BLaER1 (cell line): ENCODE measurements around the gene ZNF398.

Experiments
- H3K27ac ChIP-seq: shearing (Covaris generic); formaldehyde crosslinking; 2 replicates; pipeline ENCODE4 v1.8.1; 2022
- H3K27me3 ChIP-seq: shearing (Covaris generic); formaldehyde crosslinking; 2 replicates; pipeline ENCODE4 v1.8.1; 2022
- H3K36me3 ChIP-seq: shearing (Covaris generic); formaldehyde crosslinking; 2 replicates; pipeline ENCODE4 v1.8.1; 2022
- H3K4me1 ChIP-seq: shearing (Covaris generic); formaldehyde crosslinking; 2 replicates; pipeline ENCODE4 v1.8.1; 2022
- H3K4me2 ChIP-seq: shearing (Covaris generic); formaldehyde crosslinking; 2 replicates; pipeline ENCODE4 v1.8.1; 2022
- H3K4me3 ChIP-seq: shearing (Covaris generic); formaldehyde crosslinking; 2 replicates; pipeline ENCODE4 v1.8.1; 2022
- H3K9ac ChIP-seq: shearing (Covaris generic); formaldehyde crosslinking; 2 replicates; pipeline ENCODE4 v1.8.1; 2022
- H3K9me3 ChIP-seq: shearing (Covaris generic); formaldehyde crosslinking; 2 replicates; pipeline ENCODE4 v1.8.1; 2022
- H4K20me1 ChIP-seq: shearing (Covaris generic); formaldehyde crosslinking; 2 replicates; pipeline ENCODE4 v1.8.1; 2022
- Cebpa-rat ChIP-seq: shearing (Covaris generic); IDR thresholded peaks from 2 replicates; pipeline ENCODE4 v1.8.1; 2022

ZNF398 gene, protein sequence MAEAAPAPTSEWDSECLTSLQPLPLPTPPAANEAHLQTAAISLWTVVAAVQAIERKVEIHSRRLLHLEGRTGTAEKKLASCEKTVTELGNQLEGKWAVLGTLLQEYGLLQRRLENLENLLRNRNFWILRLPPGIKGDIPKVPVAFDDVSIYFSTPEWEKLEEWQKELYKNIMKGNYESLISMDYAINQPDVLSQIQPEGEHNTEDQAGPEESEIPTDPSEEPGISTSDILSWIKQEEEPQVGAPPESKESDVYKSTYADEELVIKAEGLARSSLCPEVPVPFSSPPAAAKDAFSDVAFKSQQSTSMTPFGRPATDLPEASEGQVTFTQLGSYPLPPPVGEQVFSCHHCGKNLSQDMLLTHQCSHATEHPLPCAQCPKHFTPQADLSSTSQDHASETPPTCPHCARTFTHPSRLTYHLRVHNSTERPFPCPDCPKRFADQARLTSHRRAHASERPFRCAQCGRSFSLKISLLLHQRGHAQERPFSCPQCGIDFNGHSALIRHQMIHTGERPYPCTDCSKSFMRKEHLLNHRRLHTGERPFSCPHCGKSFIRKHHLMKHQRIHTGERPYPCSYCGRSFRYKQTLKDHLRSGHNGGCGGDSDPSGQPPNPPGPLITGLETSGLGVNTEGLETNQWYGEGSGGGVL

DNA sequence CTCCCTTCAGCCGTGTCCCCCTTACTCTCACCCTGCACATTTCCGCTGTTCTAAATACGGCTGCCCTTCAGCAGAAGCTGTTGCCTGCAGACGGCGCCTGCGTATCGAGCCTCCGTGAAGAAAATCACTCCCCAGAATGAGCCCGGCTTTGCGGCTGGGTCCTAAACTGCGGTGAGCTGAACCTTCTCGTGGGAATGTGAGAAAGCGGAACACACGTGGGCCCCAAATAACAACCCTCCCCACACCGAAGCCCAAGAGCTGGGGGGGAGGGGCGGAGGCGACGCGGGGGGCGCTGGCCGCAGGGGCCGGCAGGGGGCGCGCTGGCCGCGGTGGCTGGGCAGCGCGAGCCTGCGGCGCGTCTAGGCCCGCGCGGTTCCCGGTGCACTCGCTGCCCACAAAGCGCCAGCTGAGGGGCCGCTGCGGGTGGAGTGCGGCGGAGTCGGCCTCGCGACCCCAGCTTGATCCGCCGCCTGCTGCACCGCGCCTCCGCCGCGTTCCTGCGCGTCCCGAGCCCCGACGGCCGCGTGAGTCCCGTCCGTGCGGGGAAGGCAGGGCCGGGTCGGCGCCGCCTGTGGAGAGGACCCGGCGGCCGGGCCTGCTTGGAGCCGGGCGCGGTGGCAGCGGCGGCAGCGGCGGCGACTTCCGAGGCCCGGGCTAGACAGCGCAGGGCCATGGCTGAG lies at the start of gene ZNF398:
Gene ZNF398 (plus strand): TSS at position 382 of the 680 bp plus-strand sequence. CDS start 290 bp downstream, at position 672.
- H3K9ac ChIP-seq = peak within 1 kb of the TSS; percentile 95
- H3K4me3 ChIP-seq = peak within 1 kb of the TSS; percentile 87
- peaks cover 48% of the 10 kb centered on the region for H4K20me1 ChIP-seq
- H3K4me2 ChIP-seq = peak within 1 kb of the TSS; percentile 94
- peak within 1 kb of the TSS; percentile 94 for H3K27ac ChIP-seq
- TF ChIP-seq Cebpa-rat = no peak
- 0 out of 2 replicates have a peak, but pooled peaks cover 19% of the 10 kb centered on the region for H3K36me3 ChIP-seq
- peaks cover 37% of the 10 kb centered on the region for H3K4me1 ChIP-seq
- H3K27me3 ChIP-seq = no peaks in the 10 kb centered on the region
- no peaks in the 10 kb centered on the region for H3K9me3 ChIP-seq

DNA sequence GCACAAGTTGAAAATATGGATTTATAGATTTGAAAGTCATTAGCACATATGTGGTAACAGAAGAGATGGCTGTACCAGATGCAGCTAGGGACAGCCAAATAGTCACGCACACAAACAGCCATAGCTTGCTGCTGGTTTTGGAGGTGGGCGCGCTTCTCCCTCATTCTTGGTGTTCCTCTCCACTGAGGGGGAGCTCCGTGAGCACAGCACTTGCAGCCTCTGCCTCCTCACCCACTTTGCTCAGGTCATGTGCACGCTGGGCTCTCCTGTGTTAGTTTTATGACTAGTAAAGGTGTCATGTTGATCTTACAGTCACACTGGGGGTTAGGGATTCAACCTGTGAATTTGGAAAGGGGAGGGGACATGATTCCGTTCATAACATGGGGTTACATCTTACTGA lies 48.2 kb upstream of the ZNF398 start:
- Histone ChIP-seq H3K4me3 (no peak overlapping the region), H3K36me3 (no peaks in the 10 kb centered on the region), H4K20me1 (no peaks in the 10 kb centered on the region), H3K27ac (no peak overlapping the region), H3K9me3 (no peaks in the 10 kb centered on the region), H3K4me2 (no peak overlapping the region), H3K4me1 (peaks cover 19% of the 10 kb centered on the region), H3K27me3 (no peaks in the 10 kb centered on the region), H3K9ac (no peak overlapping the region)
- TF ChIP-seq Cebpa-rat = no peak

DNA sequence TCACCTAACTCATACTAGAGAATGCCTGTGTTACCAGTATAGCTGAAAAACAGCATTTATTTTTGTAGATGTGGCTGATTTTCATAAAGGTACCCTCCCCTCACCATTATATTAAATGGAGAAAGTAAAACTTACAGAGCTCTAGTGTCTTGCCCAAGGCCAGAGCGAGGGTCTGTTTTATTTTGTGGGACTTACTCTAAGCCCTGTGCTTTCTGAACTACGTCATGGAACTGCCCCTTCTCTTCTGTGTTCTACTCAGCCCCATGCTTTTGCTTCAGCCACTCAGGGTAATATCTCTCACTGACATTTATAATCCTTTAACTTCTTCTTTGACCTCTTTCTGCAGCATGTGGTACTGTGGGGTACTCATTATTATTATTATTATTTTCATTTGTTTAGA lies 46.4 kb upstream of the ZNF398 start:
- H3K4me2 ChIP-seq = no peak overlapping the region
- H3K9me3 ChIP-seq = no peaks in the 10 kb centered on the region
- TF ChIP-seq Cebpa-rat = no peak
- no peak overlapping the region for H3K4me3 ChIP-seq
- H4K20me1 ChIP-seq = no peaks in the 10 kb centered on the region
- H3K9ac ChIP-seq = no peak overlapping the region
- H3K4me1 ChIP-seq = peaks cover 37% of the 10 kb centered on the region
- H3K27me3 ChIP-seq = no peaks in the 10 kb centered on the region
- no peaks in the 10 kb centered on the region for H3K36me3 ChIP-seq
- H3K27ac ChIP-seq = no peak overlapping the region

DNA sequence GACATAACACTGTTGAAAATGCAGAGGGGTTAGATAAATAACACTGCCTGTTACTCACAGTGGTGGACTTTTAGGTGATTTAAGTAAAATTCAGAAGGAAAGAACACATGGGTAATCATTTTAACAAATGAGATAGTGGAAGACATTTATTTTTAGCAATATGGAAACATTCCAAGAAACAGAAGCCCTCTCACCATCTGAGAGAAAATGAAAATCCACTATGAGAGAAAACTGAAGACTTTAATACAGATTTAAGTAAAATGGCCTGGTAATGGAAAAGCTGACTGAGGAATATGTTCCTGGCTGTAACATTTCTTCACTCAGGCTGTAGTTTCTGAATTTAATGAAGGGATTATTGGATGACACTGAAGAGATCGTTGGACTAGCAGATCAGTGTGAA lies 44.6 kb upstream of the ZNF398 start:
- Histone ChIP-seq H4K20me1 (no peaks in the 10 kb centered on the region), H3K4me1 (peaks cover 50% of the 10 kb centered on the region), H3K4me2 (peak overlapping the region; percentile 94), H3K9me3 (no peaks in the 10 kb centered on the region), H3K4me3 (no peak overlapping the region), H3K36me3 (no peaks in the 10 kb centered on the region), H3K27me3 (no peaks in the 10 kb centered on the region), H3K9ac (no peak overlapping the region), H3K27ac (no peak overlapping the region)
- no peak for TF ChIP-seq Cebpa-rat

DNA sequence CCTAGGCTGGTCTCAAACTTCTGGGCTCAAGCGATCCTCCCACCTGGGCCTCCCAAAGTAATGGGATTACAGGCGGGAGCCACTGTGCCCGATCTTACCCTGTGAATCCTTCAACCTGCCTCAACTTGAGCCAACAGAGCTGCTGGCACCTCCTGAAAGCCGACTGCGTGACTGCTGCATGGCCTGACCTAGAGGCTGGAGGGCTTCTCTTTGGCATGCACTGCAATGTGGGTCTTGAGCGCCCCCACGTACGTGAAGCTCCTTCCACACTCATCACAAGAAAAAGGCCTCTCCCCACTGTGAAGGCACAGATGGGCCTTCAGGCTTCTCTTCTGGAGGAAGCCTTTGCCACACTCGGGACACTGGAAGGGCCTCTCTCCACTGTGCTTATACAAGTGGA lies 43.8 kb upstream of the ZNF398 start:
- peak overlapping the region; percentile 69 for H3K4me3 ChIP-seq
- H3K9ac ChIP-seq = peak overlapping the region; percentile 84; the same call in 1 of the 2 replicates
- H3K27ac ChIP-seq = peak overlapping the region; percentile 92
- no peaks in the 10 kb centered on the region for H4K20me1 ChIP-seq
- H3K9me3 ChIP-seq = no peaks in the 10 kb centered on the region
- no peaks in the 10 kb centered on the region for H3K36me3 ChIP-seq
- peaks cover 58% of the 10 kb centered on the region for H3K4me1 ChIP-seq
- peak overlapping the region; percentile 94 for H3K4me2 ChIP-seq
- H3K27me3 ChIP-seq = no peaks in the 10 kb centered on the region
- TF ChIP-seq Cebpa-rat = no peak

DNA sequence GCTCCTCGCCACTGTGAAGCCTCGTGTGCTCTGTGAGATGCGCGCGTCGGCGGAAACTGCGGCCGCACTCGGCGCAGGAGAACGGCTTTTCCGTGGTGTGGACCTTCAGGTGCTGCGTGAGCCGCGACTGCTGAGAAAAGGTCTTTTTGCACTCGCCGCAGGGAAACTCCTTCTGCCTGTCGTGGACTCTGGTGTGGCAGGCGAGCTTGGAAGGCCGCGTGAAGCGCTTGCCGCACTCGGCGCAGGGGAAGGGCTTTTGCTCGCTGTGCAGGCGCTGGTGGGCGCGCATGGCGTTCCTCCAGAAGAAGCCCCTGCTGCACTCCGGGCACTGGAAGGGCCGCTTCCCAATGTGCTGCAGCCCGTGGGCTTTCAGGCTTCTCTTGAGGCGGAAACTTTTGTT lies 43.0 kb upstream of the ZNF398 start:
- no peaks in the 10 kb centered on the region for H3K36me3 ChIP-seq
- peaks cover 66% of the 10 kb centered on the region for H3K4me1 ChIP-seq
- no peaks in the 10 kb centered on the region for H3K27me3 ChIP-seq
- H4K20me1 ChIP-seq = no peaks in the 10 kb centered on the region
- H3K9me3 ChIP-seq = no peaks in the 10 kb centered on the region
- no peak for TF ChIP-seq Cebpa-rat
- peak overlapping the region; percentile 92 for H3K27ac ChIP-seq
- peak overlapping the region; percentile 84 for H3K9ac ChIP-seq
- H3K4me3 ChIP-seq = peak overlapping the region; percentile 69
- peak overlapping the region; percentile 94 for H3K4me2 ChIP-seq

DNA sequence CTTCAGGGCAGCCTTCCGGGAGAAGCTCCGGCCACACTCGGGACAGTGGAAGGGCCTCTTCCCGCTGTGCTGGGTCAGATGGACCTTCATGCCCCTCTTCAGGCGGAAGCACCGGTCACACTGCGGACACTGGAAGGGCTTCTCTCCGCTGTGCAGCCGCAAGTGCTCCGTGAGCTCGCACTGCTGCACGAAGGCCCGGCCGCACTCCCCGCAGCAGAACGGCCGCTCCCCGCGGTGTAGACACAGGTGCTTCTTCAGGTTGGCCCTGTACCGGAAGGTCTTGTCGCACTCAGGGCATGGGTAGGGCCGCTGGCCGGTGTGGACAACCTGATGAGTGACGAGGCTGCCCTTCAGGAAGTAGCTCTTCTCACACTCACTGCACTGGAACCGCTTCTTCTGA lies 42.5 kb upstream of the ZNF398 start:
- no peak for TF ChIP-seq Cebpa-rat
- H3K4me3 ChIP-seq = peak overlapping the region; percentile 69
- peaks cover 68% of the 10 kb centered on the region for H3K4me1 ChIP-seq
- H4K20me1 ChIP-seq = no peaks in the 10 kb centered on the region
- H3K36me3 ChIP-seq = peaks cover 3% of the 10 kb centered on the region
- H3K9ac ChIP-seq = peak overlapping the region; percentile 84
- peak overlapping the region; percentile 92 for H3K27ac ChIP-seq
- H3K27me3 ChIP-seq = no peaks in the 10 kb centered on the region
- no peaks in the 10 kb centered on the region for H3K9me3 ChIP-seq
- peak overlapping the region; percentile 94 for H3K4me2 ChIP-seq

DNA sequence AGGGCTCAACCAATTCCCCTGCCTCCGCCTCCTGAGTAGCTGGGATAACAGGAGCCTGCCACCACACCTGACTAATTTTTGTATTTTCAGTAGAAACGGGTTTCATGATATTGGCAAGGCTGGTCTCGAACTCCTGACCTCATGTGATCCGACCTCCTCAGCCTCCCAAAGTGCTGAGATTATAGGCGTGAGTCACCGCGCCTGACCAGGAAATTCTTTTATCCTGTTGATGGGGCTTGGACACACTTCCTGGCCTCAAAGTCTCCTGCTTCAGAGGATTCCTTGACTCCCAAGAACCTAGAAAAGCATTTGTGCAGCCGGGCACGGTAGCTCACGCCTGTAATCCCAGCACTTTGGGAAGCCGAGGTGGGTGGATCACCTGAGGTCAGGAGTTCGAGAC lies 37.3 kb upstream of the ZNF398 start:
- Histone ChIP-seq H3K9ac (no peak overlapping the region), H3K27ac (no peak overlapping the region), H3K36me3 (peaks cover 19% of the 10 kb centered on the region), H3K27me3 (no peaks in the 10 kb centered on the region), H3K4me1 (peaks cover 39% of the 10 kb centered on the region), H4K20me1 (no peaks in the 10 kb centered on the region), H3K4me2 (no peak overlapping the region), H3K4me3 (no peak overlapping the region), H3K9me3 (no peaks in the 10 kb centered on the region)
- no peak for TF ChIP-seq Cebpa-rat

DNA sequence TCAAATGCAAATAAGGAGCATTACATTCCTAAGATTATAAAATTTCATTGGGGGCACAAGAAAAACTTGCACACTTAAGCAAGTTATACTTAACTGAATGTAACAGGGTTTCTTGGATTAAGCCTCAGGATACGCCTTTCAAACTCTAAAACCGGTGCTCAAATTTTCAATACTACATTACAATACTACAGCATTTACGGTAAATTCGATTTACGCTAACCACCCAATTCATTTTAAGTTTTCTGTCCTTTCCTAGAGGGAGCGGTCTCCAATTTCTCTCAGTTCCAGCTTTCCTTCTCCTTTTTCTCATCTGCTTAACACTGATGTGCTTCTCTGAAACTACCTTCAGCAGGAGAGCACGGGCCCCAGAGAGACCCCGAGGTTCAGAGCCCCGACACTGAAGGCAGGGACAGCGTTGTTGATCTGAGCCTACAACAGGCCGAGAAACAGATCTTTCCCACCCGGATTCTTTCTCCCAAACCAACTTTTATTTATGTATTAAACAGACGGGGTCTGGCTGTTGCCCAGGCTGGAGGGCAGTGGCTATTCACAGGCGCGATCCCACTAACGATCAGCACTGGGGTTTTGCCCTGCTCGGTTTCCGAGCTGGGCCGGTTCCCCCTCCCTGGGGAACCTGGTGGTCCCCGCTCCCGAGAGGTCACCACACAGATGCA lies 21.9 kb upstream of the ZNF398 start:
- Histone ChIP-seq H3K4me3 (peak overlapping the region; percentile 94), H3K27ac (peak overlapping the region; percentile 99), H3K9ac (peak overlapping the region; percentile 98), H4K20me1 (no peaks in the 10 kb centered on the region), H3K9me3 (peaks cover 12% of the 10 kb centered on the region), H3K36me3 (peaks cover 16% of the 10 kb centered on the region), H3K4me2 (peak overlapping the region; percentile 79), H3K27me3 (no peaks in the 10 kb centered on the region), H3K4me1 (peaks cover 19% of the 10 kb centered on the region)
- no peak for TF ChIP-seq Cebpa-rat
